ENCODE data around the gene TSPAN1.

GRCh38 chr1:46181343-46182260 is 6.7 kb downstream of the TSPAN1 start:
- TF ChIP-seq POLR2A (IDR thresholded peaks at IDR 0.05) (no peak), CTCF (IDR thresholded peaks at IDR 0.05) (no peak)
